ENCODE measurements around the gene RAPGEF5.

- TF ChIP-seq IRF3 (IDR thresholded peaks at IDR 0.05; ENCODE audit: low read depth, low read length) = no peak
- no peak for TF ChIP-seq CTCF (IDR thresholded peaks at IDR 0.05)
- TF ChIP-seq REST (IDR thresholded peaks at IDR 0.05; ENCODE audit: low read depth, low read length) = no peak
- TF ChIP-seq SMC3 (IDR thresholded peaks at IDR 0.05; ENCODE audit: low read depth, low read length) = no peak
- TF ChIP-seq RFX5 (IDR thresholded peaks at IDR 0.05; ENCODE audit: low read length) = no peak
Measured at GRCh38 chr7:22375359-22376048, 18.6 kb upstream of the RAPGEF5 start.
